IMR-90 (cell line): ENCODE results near the gene HEPH. TPM values are rescaled to one million over a fixed set of nuclear protein-coding genes. Genes with fewer than 3 reads are reported as not detected.

ENCODE experiments used
- ATAC-seq: fragments of 200-7000 bp; cut with Tn5 transposase; 2 replicates; pipeline ENCODE4 v1.9.1; 2020; ENCODE audit warnings: low read depth, mild to moderate bottlenecking, moderate library complexity
- BruUV-seq: library from RNA; stranded (reverse); fragments of 400-500 nt; replicated peaks from 2 replicates; lab custom pipeline; 2021; lab: Mats Ljungman, UMichigan
- CTCF ChIA-PET: fragments of 300-600 bp; formaldehyde crosslinking; extraction: SDS; loops from one replicate; lab custom pipeline; 2021; ENCODE audit warnings: antibody characterized with exemption; lab: Yijun Ruan, JAX
- POLR2A ChIA-PET: fragments of 300-600 bp; sonication (Branson Sonifier 250); formaldehyde crosslinking; loops from one replicate; lab custom pipeline; 2022; ENCODE audit warnings: antibody characterized with exemption; ENCODE audit not compliant: unreplicated experiment; lab: Charles Lee
- DNase-seq: peaks from one replicate; pipeline ENCODE4 v3.0.0; 2013
- H2AFZ ChIP-seq: replicated peaks from 2 replicates; pipeline ENCODE3; 2013; ENCODE audit warnings: low read length, mild to moderate bottlenecking; ENCODE audit not compliant: poor library complexity
- H2AK5ac ChIP-seq: 2 replicates; pipeline ENCODE4 v1.6.1; 2013; ENCODE audit warnings: low read depth, low read length, inconsistent platforms
- H2AK9ac ChIP-seq: replicated peaks from 2 replicates; pipeline ENCODE3; 2013; ENCODE audit warnings: mild to moderate bottlenecking, low read depth, low read length, moderate library complexity; ENCODE audit not compliant: poor library complexity
- H2BK120ac ChIP-seq: 2 replicates; pipeline ENCODE4 v1.6.1; 2013; ENCODE audit warnings: low read depth, low read length, inconsistent platforms
- H2BK15ac ChIP-seq: 3 replicates; pipeline ENCODE4 v1.6.1; 2013; ENCODE audit warnings: low read depth, low read length, inconsistent platforms
- H2BK20ac ChIP-seq: 2 replicates; pipeline ENCODE4 v1.6.1; 2013; ENCODE audit warnings: low read depth, mild to moderate bottlenecking, inconsistent platforms, low read length, moderate library complexity
- H2BK5ac ChIP-seq: 2 replicates; pipeline ENCODE4 v1.6.1; 2013; ENCODE audit warnings: mild to moderate bottlenecking, low read depth, low read length, inconsistent platforms; ENCODE audit not compliant: poor library complexity, severe bottlenecking
- H3K14ac ChIP-seq: replicated peaks from 2 replicates; pipeline ENCODE4 v1.6.1; 2013; ENCODE audit warnings: low read depth, low read length, inconsistent platforms
- H3K18ac ChIP-seq: 2 replicates; pipeline ENCODE4 v1.6.1; 2013; ENCODE audit warnings: low read depth, low read length, control low read depth
- H3K23ac ChIP-seq: 2 replicates; pipeline ENCODE4 v1.6.1; 2013; ENCODE audit warnings: low read depth, low read length, inconsistent platforms
- H3K27ac ChIP-seq: 2 replicates; pipeline ENCODE4 v1.5.1; 2013; ENCODE audit warnings: mild to moderate bottlenecking, control low read depth, low read length; ENCODE audit not compliant: insufficient read depth
- H3K27me3 ChIP-seq: 2 replicates; pipeline ENCODE4 v1.6.1; 2013; ENCODE audit warnings: low read length; ENCODE audit not compliant: control insufficient read depth, insufficient read depth
- H3K36me3 ChIP-seq: 2 replicates; pipeline ENCODE4 v1.6.1; 2013; ENCODE audit warnings: low read length, mixed read lengths; ENCODE audit not compliant: control insufficient read depth, insufficient read depth
- H3K4ac ChIP-seq: 2 replicates; pipeline ENCODE4 v1.6.1; 2013; ENCODE audit warnings: low read depth, low read length, inconsistent platforms
- H3K4me1 ChIP-seq: 2 replicates; pipeline ENCODE4 v1.6.1; 2013; ENCODE audit warnings: low read length, mixed read lengths; ENCODE audit not compliant: control insufficient read depth, insufficient read depth
- H3K4me2 ChIP-seq: 2 replicates; pipeline ENCODE4 v1.6.1; 2013; ENCODE audit warnings: low read depth, mild to moderate bottlenecking, control low read depth, low read length, moderate library complexity
- H3K4me3 ChIP-seq: 2 replicates; pipeline ENCODE4 v1.5.1; 2013; ENCODE audit warnings: low read depth, mild to moderate bottlenecking, control low read depth, low read length, moderate library complexity; ENCODE audit not compliant: insufficient read depth
- H3K56ac ChIP-seq: 2 replicates; pipeline ENCODE4 v1.6.1; 2013; ENCODE audit warnings: low read length, inconsistent platforms; ENCODE audit not compliant: insufficient read depth; ENCODE audit errors: extremely low read depth
- H3K79me1 ChIP-seq, 2 experiments: 2 replicates each; pipeline ENCODE4 v1.6.1; 2013; ENCODE audit warnings: low read length in 2 of 2, inconsistent platforms in 1 of 2, low read depth in 1 of 2
- H3K9ac ChIP-seq: 2 replicates; pipeline ENCODE4 v1.6.1; 2013; ENCODE audit warnings: low read depth, low read length, control low read depth
- H3K9me1 ChIP-seq: 2 replicates; pipeline ENCODE4 v1.6.1; 2013; ENCODE audit warnings: low read length, inconsistent platforms; ENCODE audit not compliant: insufficient read depth
- H3K9me3 ChIP-seq: 2 replicates; pipeline ENCODE4 v1.6.1; 2013; ENCODE audit warnings: low read length; ENCODE audit not compliant: control insufficient read depth, insufficient read depth
- H4K20me1 ChIP-seq: 2 replicates; pipeline ENCODE4 v1.6.1; 2013; ENCODE audit warnings: low read length, inconsistent platforms; ENCODE audit not compliant: insufficient read depth
- H4K5ac ChIP-seq: 2 replicates; pipeline ENCODE4 v1.6.1; 2013; ENCODE audit warnings: mild to moderate bottlenecking, low read depth, low read length, control low read depth
- H4K8ac ChIP-seq, 2 experiments: 2 replicates each; pipeline ENCODE4 v1.6.1; 2013; ENCODE audit warnings: low read depth in 2 of 2, low read length in 2 of 2, control low read depth in 1 of 2, inconsistent platforms in 1 of 2
- H4K91ac ChIP-seq: 2 replicates; pipeline ENCODE4 v1.6.1; 2013; ENCODE audit warnings: low read depth, low read length, inconsistent platforms; ENCODE audit not compliant: insufficient read depth
- BHLHE40 ChIP-seq: fragments of 150-350 bp; IDR thresholded peaks from 2 replicates; pipeline ENCODE4 v1.6.1; 2016; ENCODE audit warnings: mild to moderate bottlenecking, low read depth, low read length
- CEBPB ChIP-seq: IDR thresholded peaks from 2 replicates; pipeline ENCODE4 v1.6.1; 2012; ENCODE audit warnings: low read depth, low read length, improper control_type of control experiment
- CHD1 ChIP-seq: IDR thresholded peaks from 2 replicates; pipeline ENCODE4 v1.6.1; 2012; ENCODE audit warnings: low read depth, low read length, improper control_type of control experiment
- CTCF ChIP-seq: conservative IDR thresholded peaks from 2 replicates; pipeline ENCODE4 v1.5.1; 2012; ENCODE audit warnings: mild to moderate bottlenecking, low read depth, low read length, improper control_type of control experiment
- ELK1 ChIP-seq: fragments of 150-350 bp; IDR thresholded peaks from 2 replicates; pipeline ENCODE4 v1.6.1; 2016; ENCODE audit warnings: low read depth, mild to moderate bottlenecking, low read length, moderate library complexity, borderline replicate concordance
- FOS ChIP-seq: fragments of 150-350 bp; IDR thresholded peaks from 2 replicates; pipeline ENCODE4 v1.6.1; 2016; ENCODE audit warnings: low read depth, low read length
- MAFK ChIP-seq: IDR thresholded peaks from 2 replicates; pipeline ENCODE4 v1.6.1; 2012; ENCODE audit warnings: low read depth, low read length, improper control_type of control experiment
- MAZ ChIP-seq: IDR thresholded peaks from 2 replicates; pipeline ENCODE4 v1.6.1; 2012; ENCODE audit warnings: low read depth, mild to moderate bottlenecking, low read length, improper control_type of control experiment, moderate library complexity, borderline replicate concordance
- MXI1 ChIP-seq: IDR thresholded peaks from 2 replicates; pipeline ENCODE4 v1.6.1; 2012; ENCODE audit warnings: low read depth, mild to moderate bottlenecking, low read length, moderate library complexity, borderline replicate concordance
- NFE2L2 ChIP-seq: fragments of 150-350 bp; IDR thresholded peaks from 2 replicates; pipeline ENCODE4 v1.6.1; 2016; ENCODE audit warnings: low read depth, mild to moderate bottlenecking, low read length
- POLR2A ChIP-seq: IDR thresholded peaks from 2 replicates; pipeline ENCODE4 v1.6.1; 2012; ENCODE audit warnings: mild to moderate bottlenecking, low read depth, low read length
- RAD21 ChIP-seq: IDR thresholded peaks from 2 replicates; pipeline ENCODE4 v1.6.1; 2012; ENCODE audit warnings: low read length, improper control_type of control experiment
- RCOR1 ChIP-seq: IDR thresholded peaks from 2 replicates; pipeline ENCODE4 v1.6.1; 2012; ENCODE audit warnings: mild to moderate bottlenecking, low read length, improper control_type of control experiment; ENCODE audit not compliant: insufficient replicate concordance
- RFX5 ChIP-seq: IDR thresholded peaks from 2 replicates; pipeline ENCODE4 v1.8.0; 2012; ENCODE audit warnings: low read depth, mild to moderate bottlenecking, low read length, moderate library complexity
- USF2 ChIP-seq: fragments of 150-350 bp; IDR thresholded peaks from 2 replicates; pipeline ENCODE4 v1.6.1; 2017; ENCODE audit warnings: mild to moderate bottlenecking, antibody characterized with exemption, low read length, low read depth
- dilution Hi-C: fragments of 300-500 bp; cut with HindIII; formaldehyde crosslinking; loops from one replicate; pipeline ENCODE4 v1.14.3; 2018; ENCODE audit warnings: low sequenced_read_pairs; ENCODE audit not compliant: unreplicated experiment
- in situ Hi-C: fragments of 300-500 bp; cut with MboI; formaldehyde crosslinking; loops from 3 replicates; pipeline ENCODE4 v1.14.3; 2019; ENCODE audit warnings: low sequenced_read_pairs, inconsistent platforms, mixed read lengths
- intact Hi-C: fragments of 100-400 bp; cut with micrococcal nuclease; formaldehyde crosslinking; loops from 2 replicates; pipeline ENCODE4 v1.10.0; 2022
- polyA plus RNA-seq, 3 experiments: library from polyadenylated mRNA; depleted of rRNA; stranded (reverse); fragments of >200 nt; gene quantifications; 2 replicates each; pipeline ENCODE4 v1.2.3, GENCODE V29; 2012; ENCODE audit warnings: low replicate concordance in 1 of 3
- total RNA-seq: library from RNA; depleted of rRNA; stranded (reverse); fragments of >200 nt; gene quantifications from 2 replicates; pipeline ENCODE4 v1.2.3, GENCODE V29; 2012

Gene HEPH
- total and polyA plus RNA-seq, 2 of the 4 experiments (the other 2 are of a cell fraction), result 23.5 to 29.5 TPM

- dilution Hi-C loops, result no loop called here
- BruUV-seq, result no TSS peak
- POLR2A ChIA-PET, result no interaction called here
These were observed 2.6 kb downstream of the HEPH start for GRCh38 chrX:66166671-66167070.

More at GRCh38 chrX:66166671-66167070, 2.6 kb downstream of the HEPH start:
- CTCF ChIA-PET, result no interaction called here
- no peak for TF ChIP-seq FOS
- TF ChIP-seq RCOR1, result no peak
- TF ChIP-seq ELK1, result no peak
- no peak for TF ChIP-seq RFX5
- TF ChIP-seq NFE2L2, result no peak
- TF ChIP-seq MAZ, result no peak
- no peak for TF ChIP-seq MAFK
- TF ChIP-seq BHLHE40, result no peak
- no peak for TF ChIP-seq CEBPB
- no peak for TF ChIP-seq CTCF
- no peak for TF ChIP-seq CHD1
- TF ChIP-seq USF2, result no peak
- TF ChIP-seq POLR2A, result no peak
- TF ChIP-seq RAD21, result no peak
- TF ChIP-seq MXI1, result no peak
- in situ Hi-C loops, result no loop called here
- H3K27me3 ChIP-seq, result no peaks in the 10 kb centered on the region
- H3K4me3 ChIP-seq, result no peak overlapping the region
- no peak overlapping the region for H2AK9ac ChIP-seq
- H4K5ac ChIP-seq, result no peak overlapping the region
- no peak overlapping the region for H3K23ac ChIP-seq
- H3K36me3 ChIP-seq, result no peaks in the 10 kb centered on the region
- intact Hi-C loops, result no loop called here
- H2BK20ac ChIP-seq, result no peak overlapping the region
- H3K27ac ChIP-seq, result no peak overlapping the region
- H3K9ac ChIP-seq, result no peak overlapping the region
- no peak overlapping the region for H3K14ac ChIP-seq
- no peak overlapping the region for H4K91ac ChIP-seq
- no peak overlapping the region for H3K18ac ChIP-seq
- no peak overlapping the region for H4K8ac ChIP-seq
- no peak overlapping the region for H3K4me2 ChIP-seq
- H3K9me1 ChIP-seq, result no peaks in the 10 kb centered on the region
- no peaks in the 10 kb centered on the region for H3K9me3 ChIP-seq
- H2BK15ac ChIP-seq, result no peak overlapping the region
- H2BK120ac ChIP-seq, result no peak overlapping the region
- H4K20me1 ChIP-seq, result no peaks in the 10 kb centered on the region
- H3K4me1 ChIP-seq, result no peaks in the 10 kb centered on the region
- H2BK5ac ChIP-seq, result no peak overlapping the region
- no peaks in the 10 kb centered on the region; a peak in 1 of 4 replicates for H3K79me1 ChIP-seq
- no peak overlapping the region for H3K4ac ChIP-seq
- H2AFZ ChIP-seq, result no peak overlapping the region
- ATAC-seq, result no peak
- no peak overlapping the region for H2AK5ac ChIP-seq
- DNase-seq, result no peak
- H3K56ac ChIP-seq, result no peak overlapping the region
